ENCODE data around the gene BPTF. TPM values are rescaled to one million over a fixed set of nuclear protein-coding genes. Genes with fewer than 3 reads are reported as not detected.

The BPTF gene
- total RNA-seq, 5 donors from 2014 or later (not counting 1 experiment from before 2014, with no cell fraction given) = 155 to 173 (median 168) TPM

DNA sequence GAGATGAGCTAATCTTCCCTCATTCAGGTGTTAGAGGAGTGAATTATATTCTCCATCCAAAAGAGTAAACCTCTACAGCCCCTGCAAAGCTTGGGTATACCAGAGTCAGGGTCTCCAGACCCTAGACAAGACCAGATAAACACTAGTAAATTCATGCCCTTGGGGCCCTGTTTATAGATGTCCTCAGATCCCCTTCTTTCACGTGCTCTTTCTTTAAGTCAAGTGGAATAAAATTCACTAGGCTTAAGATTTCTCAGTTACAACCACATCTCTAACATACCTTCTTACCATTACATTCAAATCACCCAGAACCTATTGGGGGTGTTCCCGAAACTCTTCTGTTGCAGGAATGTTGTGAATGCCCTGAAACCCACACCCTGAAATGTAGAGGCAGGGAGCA, 173.2 kb downstream of the BPTF start:
- ATAC-seq (replicated peaks in 1 of 4) = peak in 1 of 4 experiments; percentile 52
- no peak for DNase-seq
- no peak overlapping the region for H3K4me3 Mint-ChIP-seq

GRCh38 chr17:67999291-67999911, 174.1 kb downstream of the BPTF start:
- Histone ChIP-seq H3K4me1 (ENCODE audit: control insufficient read depth in 1 of 2, extremely low read depth in 1 of 2, insufficient read depth in 2 of 2, low read length in 2 of 2) (peaks cover 11 to 23% of the 10 kb centered on the region in 2 experiments), H3K4me3 (ENCODE audit: control insufficient read depth in 1 of 2, extremely low read depth in 1 of 2, low read length in 1 of 2) (no peak overlapping the region), H3K27ac (ENCODE audit: low read length) (no peak overlapping the region), H3K27me3 (replicated peaks in 1 of 2; ENCODE audit: control insufficient read depth in 2 of 2, extremely low read depth in 1 of 2, insufficient read depth in 2 of 2, low read length in 1 of 2) (peaks cover 5 to 18% of the 10 kb centered on the region in 2 experiments), H3K9me3 (no peaks in the 10 kb centered on the region), H3K36me3 (ENCODE audit: control insufficient read depth in 2 of 2, extremely low read depth in 1 of 2, insufficient read depth in 1 of 2, low read length in 1 of 2) (no peaks in the 10 kb centered on the region)
- no peak for ATAC-seq (replicated peaks in 1 of 4)
- ChIA-PET POLR2A (interaction anchor here in 1 of 2 donors (0.7 kb wide), 1 partner anchor 112 kb away, joined by 6 read pairs; no protein-coding TSS in a partner anchor), CTCF (no interaction called here)
- Mint-ChIP-seq H3K4me1 (peaks cover 20 to 23% (median 21%) of the 10 kb centered on the region in 3 donors), H3K27ac (no peak overlapping the region), H3K27me3 (peaks cover 17 to 19% of the 10 kb centered on the region in 2 donors), H3K36me3 (no peaks in the 10 kb centered on the region), H3K9me3 (no peaks in the 10 kb centered on the region), H3K4me3 (no peak overlapping the region)
- no CpG with 5 or more reads among the region's 3 CpGs for WGBS (ENCODE audit: insufficient coverage)
- no peak for DNase-seq

More for the DNA sequence above, 173.2 kb downstream of the BPTF start:
- CTCF ChIA-PET = interaction anchor here (0.6 to 0.7 kb wide), 3 partner anchors 34 to 499 kb away, joined by 4 to 5 read pairs (median 4); no protein-coding TSS in a partner anchor
- H3K36me3 Mint-ChIP-seq = no peaks in the 10 kb centered on the region
- Histone ChIP-seq H3K27ac (ENCODE audit: low read length) (no peak overlapping the region), H3K9me3 (no peaks in the 10 kb centered on the region), H3K4me3 (ENCODE audit: control insufficient read depth in 1 of 2, extremely low read depth in 1 of 2, low read length in 1 of 2) (no peak overlapping the region), H3K36me3 (ENCODE audit: control insufficient read depth in 2 of 2, extremely low read depth in 1 of 2, insufficient read depth in 1 of 2, low read length in 1 of 2) (no peaks in the 10 kb centered on the region), H3K27me3 (replicated peaks in 1 of 2; ENCODE audit: control insufficient read depth in 2 of 2, extremely low read depth in 1 of 2, insufficient read depth in 2 of 2, low read length in 1 of 2) (peaks cover 5 to 23% of the 10 kb centered on the region in 2 experiments), H3K4me1 (ENCODE audit: control insufficient read depth in 1 of 2, extremely low read depth in 1 of 2, insufficient read depth in 2 of 2, low read length in 2 of 2) (peaks cover 11 to 27% of the 10 kb centered on the region in 2 experiments)
- peaks cover 20 to 29% (median 26%) of the 10 kb centered on the region in 3 donors for H3K4me1 Mint-ChIP-seq
- 93% methylated on average over 2 of the region's 2 CpGs for WGBS (ENCODE audit: insufficient coverage)
- POLR2A ChIA-PET = interaction anchor here in 1 of 2 donors (0.5 kb wide), 1 partner anchor 127 kb away, joined by 4 read pairs; no protein-coding TSS in a partner anchor
- H3K27me3 Mint-ChIP-seq = peaks cover 17 to 19% of the 10 kb centered on the region in 2 donors
- H3K9me3 Mint-ChIP-seq = no peaks in the 10 kb centered on the region
- H3K27ac Mint-ChIP-seq = no peak overlapping the region

- Mint-ChIP-seq H3K27ac (no peak overlapping the region), H3K9me3 (no peaks in the 10 kb centered on the region), H3K27me3 (no peaks in the 10 kb centered on the region), H3K36me3 (no peaks in the 10 kb centered on the region), H3K4me3 (no peak overlapping the region), H3K4me1 (no peaks in the 10 kb centered on the region)
- Histone ChIP-seq H3K4me1 (ENCODE audit: control insufficient read depth in 1 of 2, extremely low read depth in 1 of 2, insufficient read depth in 2 of 2, low read length in 2 of 2) (no peaks in the 10 kb centered on the region), H3K27me3 (replicated peaks in 1 of 2; ENCODE audit: control insufficient read depth in 2 of 2, extremely low read depth in 1 of 2, insufficient read depth in 2 of 2, low read length in 1 of 2) (no peaks in the 10 kb centered on the region), H3K9me3 (no peaks in the 10 kb centered on the region), H3K4me3 (ENCODE audit: control insufficient read depth in 1 of 2, extremely low read depth in 1 of 2, low read length in 1 of 2) (no peak overlapping the region), H3K27ac (ENCODE audit: low read length) (no peak overlapping the region), H3K36me3 (ENCODE audit: control insufficient read depth in 2 of 2, extremely low read depth in 1 of 2, insufficient read depth in 1 of 2, low read length in 1 of 2) (no peaks in the 10 kb centered on the region)
- WGBS (ENCODE audit: insufficient coverage) = no CpG with 5 or more reads among the region's 3 CpGs
- DNase-seq = no peak
- ATAC-seq (replicated peaks in 1 of 4) = no peak
- ChIA-PET CTCF (interaction anchor here in 1 of 2 donors (0.5 kb wide), 1 partner anchor 51 kb away, joined by 4 read pairs; no protein-coding TSS in a partner anchor), POLR2A (no interaction called here)
Measured at GRCh38 chr17:68004201-68004600, 178.9 kb downstream of the BPTF start.

DNA sequence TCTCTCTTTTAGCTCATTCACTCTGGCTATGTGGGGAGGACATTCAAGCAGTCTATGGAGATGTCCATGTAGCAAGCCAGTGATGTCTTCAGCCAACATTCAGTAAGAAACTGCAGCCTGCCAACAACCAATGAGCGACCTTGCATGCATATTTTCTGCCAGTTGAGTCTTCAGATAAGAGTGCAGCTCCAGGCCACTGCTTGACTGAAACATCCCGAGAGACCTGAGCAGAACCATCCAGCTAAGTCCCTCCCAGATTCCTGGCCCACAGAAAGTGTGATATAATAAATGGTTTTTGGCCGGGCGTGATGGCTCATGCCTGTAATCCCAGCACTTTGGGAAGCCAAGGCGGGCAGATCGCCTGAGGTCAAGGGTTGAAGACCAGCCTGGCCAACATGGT, 181.5 kb downstream of the BPTF start:
- H3K36me3 Mint-ChIP-seq = no peaks in the 10 kb centered on the region
- Histone ChIP-seq H3K9me3 (no peaks in the 10 kb centered on the region), H3K4me1 (ENCODE audit: control insufficient read depth in 1 of 2, extremely low read depth in 1 of 2, insufficient read depth in 2 of 2, low read length in 2 of 2) (peaks cover 0 to 5% of the 10 kb centered on the region in 2 experiments), H3K27ac (ENCODE audit: low read length) (no peak overlapping the region), H3K4me3 (ENCODE audit: control insufficient read depth in 1 of 2, extremely low read depth in 1 of 2, low read length in 1 of 2) (no peak overlapping the region), H3K27me3 (replicated peaks in 1 of 2; ENCODE audit: control insufficient read depth in 2 of 2, extremely low read depth in 1 of 2, insufficient read depth in 2 of 2, low read length in 1 of 2) (peaks cover 0 to 5% of the 10 kb centered on the region in 2 experiments), H3K36me3 (ENCODE audit: control insufficient read depth in 2 of 2, extremely low read depth in 1 of 2, insufficient read depth in 1 of 2, low read length in 1 of 2) (no peaks in the 10 kb centered on the region)
- no peak overlapping the region for H3K27ac Mint-ChIP-seq
- no peak overlapping the region for H3K4me3 Mint-ChIP-seq
- WGBS (ENCODE audit: insufficient coverage) = 93% methylated on average over 2 of the region's 6 CpGs
- H3K9me3 Mint-ChIP-seq = no peaks in the 10 kb centered on the region
- ATAC-seq (replicated peaks in 1 of 4) = no peak
- DNase-seq = no peak
- POLR2A ChIA-PET = no interaction called here
- H3K27me3 Mint-ChIP-seq = no peaks in the 10 kb centered on the region
- H3K4me1 Mint-ChIP-seq = peaks cover 4 to 9% (median 5%) of the 10 kb centered on the region in 3 donors
- CTCF ChIA-PET = interaction anchor here in 1 of 2 donors (0.5 kb wide), 1 partner anchor 29 kb away, joined by 4 read pairs; the partner anchor contains the start of gene KPNA2

- peak overlapping the region; percentile 36 to 53 (median 41) for H3K4me3 Mint-ChIP-seq
- 52% methylated on average over 9 of the region's 20 CpGs for WGBS (ENCODE audit: insufficient coverage)
- peak overlapping the region in 1 of 2 donors; percentile 24 for H3K4me3 ChIP-seq (ENCODE audit: control insufficient read depth in 1 of 2, extremely low read depth in 1 of 2, low read length in 1 of 2)
- H3K4me1 ChIP-seq (ENCODE audit: control insufficient read depth in 1 of 2, extremely low read depth in 1 of 2, insufficient read depth in 2 of 2, low read length in 2 of 2) = peaks cover 0 to 5% of the 10 kb centered on the region in 2 experiments
- no peaks in the 10 kb centered on the region for H3K27me3 Mint-ChIP-seq
- no peak overlapping the region for H3K27ac ChIP-seq (ENCODE audit: low read length)
- ChIA-PET CTCF (interaction anchor here (0.7 kb wide), 2 partner anchors 8 to 54 kb away, joined by 3 to 4 read pairs; no protein-coding TSS in a partner anchor), POLR2A (no interaction called here)
- H3K9me3 Mint-ChIP-seq = no peaks in the 10 kb centered on the region
- peaks cover 0 to 5% of the 10 kb centered on the region in 2 experiments for H3K27me3 ChIP-seq (replicated peaks in 1 of 2; ENCODE audit: control insufficient read depth in 2 of 2, extremely low read depth in 1 of 2, insufficient read depth in 2 of 2, low read length in 1 of 2)
- peaks cover 5 to 9% (median 8%) of the 10 kb centered on the region in 3 donors for H3K4me1 Mint-ChIP-seq
- H3K9me3 ChIP-seq = no peaks in the 10 kb centered on the region
- no peaks in the 10 kb centered on the region for H3K36me3 ChIP-seq (ENCODE audit: control insufficient read depth in 2 of 2, extremely low read depth in 1 of 2, insufficient read depth in 1 of 2, low read length in 1 of 2)
- peak in 28 of 35 experiments; percentile 11 to 74 (median 43) for DNase-seq
- ATAC-seq (replicated peaks in 1 of 4) = peak; percentile 52 to 75 (median 66)
- no peaks in the 10 kb centered on the region for H3K36me3 Mint-ChIP-seq
- no peak overlapping the region for H3K27ac Mint-ChIP-seq
Measured at GRCh38 chr17:68011199-68011665, 185.9 kb downstream of the BPTF start.

DNA sequence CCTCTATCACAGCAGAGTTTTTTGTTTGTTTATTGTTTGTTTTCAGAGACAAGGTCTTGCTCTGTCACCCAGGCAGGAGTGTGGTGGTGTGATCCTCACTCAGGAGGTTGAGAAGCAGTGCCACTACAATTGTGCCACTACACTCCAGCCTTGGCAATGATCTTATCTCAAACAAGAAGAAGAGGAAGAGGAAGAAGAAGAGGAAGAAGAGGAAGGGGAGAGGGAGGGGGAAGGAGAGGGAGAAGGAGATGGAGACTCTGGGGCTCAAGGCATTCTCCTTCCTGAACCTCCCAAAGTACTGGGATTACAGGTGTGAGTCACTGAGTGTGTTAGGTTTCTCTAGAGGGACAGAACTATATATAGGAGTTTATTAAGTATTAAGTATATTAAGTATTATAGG, 188.1 kb downstream of the BPTF start:
- H3K4me1 ChIP-seq (ENCODE audit: control insufficient read depth in 1 of 2, extremely low read depth in 1 of 2, insufficient read depth in 2 of 2, low read length in 2 of 2) = peaks cover 0 to 5% of the 10 kb centered on the region in 2 experiments
- H3K27me3 ChIP-seq (replicated peaks in 1 of 2; ENCODE audit: control insufficient read depth in 2 of 2, extremely low read depth in 1 of 2, insufficient read depth in 2 of 2, low read length in 1 of 2) = peaks cover 0 to 5% of the 10 kb centered on the region in 2 experiments
- ATAC-seq (replicated peaks in 1 of 4) = no peak
- Mint-ChIP-seq H3K36me3 (no peaks in the 10 kb centered on the region), H3K9me3 (no peaks in the 10 kb centered on the region), H3K27me3 (no peaks in the 10 kb centered on the region), H3K4me1 (peaks cover 7 to 17% (median 14%) of the 10 kb centered on the region in 3 donors), H3K27ac (no peak overlapping the region), H3K4me3 (no peak overlapping the region)
- H3K27ac ChIP-seq (ENCODE audit: low read length) = no peak overlapping the region
- no peak overlapping the region for H3K4me3 ChIP-seq (ENCODE audit: control insufficient read depth in 1 of 2, extremely low read depth in 1 of 2, low read length in 1 of 2)
- DNase-seq = no peak
- no peaks in the 10 kb centered on the region for H3K36me3 ChIP-seq (ENCODE audit: control insufficient read depth in 2 of 2, extremely low read depth in 1 of 2, insufficient read depth in 1 of 2, low read length in 1 of 2)
- no peaks in the 10 kb centered on the region for H3K9me3 ChIP-seq
- ChIA-PET CTCF (no interaction called here), POLR2A (interaction anchor here in 1 of 2 donors (0.6 kb wide), 1 partner anchor 124 kb away, joined by 4 read pairs; no protein-coding TSS in a partner anchor)
